Mammary epithelial cell (primary cell): Measurements from ENCODE around the gene PACS1.

Experiments used
- EZH2 ChIP-seq: IDR thresholded peaks from 2 replicates; pipeline ENCODE4 v1.6.1; 2012; ENCODE audit warnings: low read length, inconsistent platforms, borderline replicate concordance
- TF ChIP-seq, protein P1 (sequence below), 2 donors: IDR thresholded peaks in 1 of 2; conservative IDR thresholded peaks in 1 of 2; 2 replicates each; pipeline ENCODE4 v1.5.1; 2011 to 2012; ENCODE audit warnings: inconsistent platforms in 2 of 2, low read length in 2 of 2, mild to moderate bottlenecking in 2 of 2, control low read depth in 1 of 2, low read depth in 1 of 2; ENCODE audit not compliant: insufficient read depth in 1 of 2; ENCODE audit errors: extremely low read depth in 1 of 2

DNA sequence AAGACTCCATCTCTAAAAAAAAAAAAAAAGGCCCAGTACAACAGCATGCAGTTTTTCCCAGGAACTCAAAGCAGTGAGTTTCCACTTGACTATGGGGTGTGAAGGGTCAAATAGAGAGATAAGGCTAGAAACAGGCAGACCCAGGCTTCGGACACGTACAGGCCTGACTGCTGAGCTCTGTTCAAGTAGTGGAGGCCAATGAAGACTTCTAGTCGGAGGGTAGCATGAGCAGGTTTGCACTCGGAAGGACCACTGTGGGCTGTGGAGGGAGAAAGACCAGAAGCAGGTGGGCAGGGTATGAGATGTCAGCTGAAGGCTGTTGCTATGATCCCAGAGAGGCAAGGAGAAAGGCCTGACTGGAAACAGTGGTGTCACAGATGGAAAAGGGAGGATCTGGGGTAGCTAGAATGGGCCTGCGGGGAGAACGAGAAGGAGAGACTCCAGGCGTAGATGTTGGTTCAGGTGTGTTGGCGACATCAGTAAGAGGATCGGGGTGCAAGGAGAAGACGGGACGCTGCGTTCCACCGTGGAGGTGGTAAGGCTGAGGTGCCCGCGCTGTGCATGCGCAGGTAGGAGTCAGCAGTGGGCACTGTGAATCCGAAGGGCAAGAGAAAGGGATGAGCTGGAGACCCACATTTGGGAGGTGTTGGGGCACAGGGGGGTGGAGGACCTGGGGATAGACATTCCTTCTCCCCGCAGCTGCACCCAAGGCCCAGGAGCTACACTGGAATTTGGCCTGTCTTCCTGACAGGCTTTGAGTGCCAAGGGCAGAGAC is 149.0 kb downstream of the PACS1 start:
- TF ChIP-seq, protein P1, sequence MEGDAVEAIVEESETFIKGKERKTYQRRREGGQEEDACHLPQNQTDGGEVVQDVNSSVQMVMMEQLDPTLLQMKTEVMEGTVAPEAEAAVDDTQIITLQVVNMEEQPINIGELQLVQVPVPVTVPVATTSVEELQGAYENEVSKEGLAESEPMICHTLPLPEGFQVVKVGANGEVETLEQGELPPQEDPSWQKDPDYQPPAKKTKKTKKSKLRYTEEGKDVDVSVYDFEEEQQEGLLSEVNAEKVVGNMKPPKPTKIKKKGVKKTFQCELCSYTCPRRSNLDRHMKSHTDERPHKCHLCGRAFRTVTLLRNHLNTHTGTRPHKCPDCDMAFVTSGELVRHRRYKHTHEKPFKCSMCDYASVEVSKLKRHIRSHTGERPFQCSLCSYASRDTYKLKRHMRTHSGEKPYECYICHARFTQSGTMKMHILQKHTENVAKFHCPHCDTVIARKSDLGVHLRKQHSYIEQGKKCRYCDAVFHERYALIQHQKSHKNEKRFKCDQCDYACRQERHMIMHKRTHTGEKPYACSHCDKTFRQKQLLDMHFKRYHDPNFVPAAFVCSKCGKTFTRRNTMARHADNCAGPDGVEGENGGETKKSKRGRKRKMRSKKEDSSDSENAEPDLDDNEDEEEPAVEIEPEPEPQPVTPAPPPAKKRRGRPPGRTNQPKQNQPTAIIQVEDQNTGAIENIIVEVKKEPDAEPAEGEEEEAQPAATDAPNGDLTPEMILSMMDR (conservative IDR thresholded peaks at IDR 0.05 in 1 of 2, IDR thresholded peaks at IDR 0.05 in 1 of 2; ENCODE audit: extremely low read depth in 1 of 2, insufficient read depth in 1 of 2, low read depth in 1 of 2, low read length in 2 of 2), result no peak
- no peak for TF ChIP-seq EZH2
